Breast epithelium (tissue), 3 donors: ENCODE measurements around the gene BTD.

Experiments used
- CTCF ChIP-seq, 3 donors: fragments of 450-650 bp; IDR thresholded peaks; one replicate each; pipeline ENCODE4 v1.5.1; 2016 to 2017; ENCODE audit warnings: antibody characterized with exemption in 3 of 3, mild to moderate bottlenecking in 3 of 3, moderate library complexity in 3 of 3
- POLR2A ChIP-seq: fragments of 450-650 bp; IDR thresholded peaks from one replicate; pipeline ENCODE4 v1.6.1; 2016; ENCODE audit warnings: antibody characterized with exemption, mild to moderate bottlenecking, moderate library complexity
- POLR2AphosphoS5 ChIP-seq, 3 donors: sonication (generic); formaldehyde crosslinking; IDR thresholded peaks; one replicate each; pipeline ENCODE4 v1.6.1; 2017; ENCODE audit warnings: antibody characterized with exemption in 3 of 3

- TF ChIP-seq CTCF (IDR thresholded peaks at IDR 0.05) (no peak), POLR2A (no peak), POLR2AphosphoS5 (IDR thresholded peaks at IDR 0.05) (no peak)
Measured at GRCh38 chr3:15631426-15632211, 30.1 kb downstream of the BTD start.
